ENCODE measurements around the gene CTIF. TPM values are rescaled to one million over a fixed set of nuclear protein-coding genes. Genes with fewer than 3 reads are reported as not detected.

Gene CTIF
- total RNA-seq, 1 donor from 2014 or later, result 84.3 TPM

DNA sequence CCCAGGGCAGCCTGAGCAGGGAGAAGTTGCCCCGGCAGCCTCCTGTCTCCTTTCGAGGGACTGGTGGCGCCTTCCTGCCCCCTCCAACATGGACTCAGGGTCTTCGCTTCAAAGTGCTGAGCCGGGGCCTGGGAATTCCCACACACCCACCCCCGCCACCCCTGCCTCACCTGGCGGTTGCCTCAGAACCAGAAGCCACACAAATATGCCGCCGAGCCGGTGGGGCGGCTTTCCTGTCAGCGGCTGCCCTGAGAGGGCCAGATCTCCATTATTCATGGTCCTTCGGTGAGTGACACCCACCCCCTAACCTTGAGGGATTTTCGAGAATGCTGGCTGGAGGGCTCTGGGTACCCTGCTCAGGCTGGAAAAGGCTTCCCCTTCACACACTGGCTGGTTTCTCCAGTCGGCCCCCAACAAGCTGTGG is 340.2 kb downstream of the CTIF start:
- DNase-seq (ENCODE audit: low spot score), result peak; percentile 66
- intact Hi-C loops (cut with DNase I), result no loop called here

DNA sequence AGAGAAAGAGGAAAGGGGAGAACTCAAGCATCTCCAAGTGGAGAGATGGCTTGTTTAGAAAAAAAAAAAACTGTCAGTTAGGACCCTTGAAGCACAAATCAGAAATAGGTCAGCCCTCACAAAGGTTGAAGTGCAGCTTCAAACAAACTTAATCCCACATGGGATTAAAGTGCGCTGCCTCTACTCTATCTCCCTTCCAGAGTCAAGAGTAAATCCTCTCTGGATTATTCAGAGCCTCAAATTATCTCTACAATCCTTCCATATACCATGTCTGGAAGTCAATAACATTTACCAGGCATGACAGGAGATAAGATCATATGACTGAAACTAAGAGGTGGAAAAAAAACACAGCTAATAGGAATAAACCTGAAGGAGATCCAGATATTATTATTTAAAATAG is 342.1 kb downstream of the CTIF start:
- intact Hi-C loops (cut with DNase I), result no loop called here
- no peak for DNase-seq (ENCODE audit: low spot score)

- peak; percentile 49 for DNase-seq (ENCODE audit: low spot score)
- intact Hi-C loops (cut with DNase I), result no loop called here
These were observed 343.5 kb downstream of the CTIF start for GRCh38 chr18:48882379-48882778.

DNA sequence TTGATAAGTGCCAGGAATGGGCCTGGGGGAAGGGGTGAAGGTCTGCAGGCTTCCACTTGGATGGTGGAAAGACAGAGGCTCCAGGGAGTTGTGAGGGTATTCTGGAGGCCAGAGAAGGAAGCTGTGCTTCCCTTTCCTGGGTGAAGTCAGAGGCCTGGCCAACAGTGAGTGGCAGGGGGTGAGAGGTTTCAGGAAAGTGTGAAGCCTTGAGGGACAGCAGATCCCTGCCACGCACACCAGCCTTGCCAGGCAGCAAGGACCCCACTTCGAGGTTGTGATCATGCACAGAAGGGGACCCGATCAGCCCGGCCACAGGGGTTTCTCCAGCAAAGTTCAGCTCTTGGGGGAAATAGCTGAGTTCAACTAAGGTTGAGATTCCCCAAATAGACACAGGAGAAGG is 345.5 kb downstream of the CTIF start:
- DNase-seq (ENCODE audit: low spot score), result peak; percentile 51
- intact Hi-C loops (cut with DNase I), result no loop called here

DNA sequence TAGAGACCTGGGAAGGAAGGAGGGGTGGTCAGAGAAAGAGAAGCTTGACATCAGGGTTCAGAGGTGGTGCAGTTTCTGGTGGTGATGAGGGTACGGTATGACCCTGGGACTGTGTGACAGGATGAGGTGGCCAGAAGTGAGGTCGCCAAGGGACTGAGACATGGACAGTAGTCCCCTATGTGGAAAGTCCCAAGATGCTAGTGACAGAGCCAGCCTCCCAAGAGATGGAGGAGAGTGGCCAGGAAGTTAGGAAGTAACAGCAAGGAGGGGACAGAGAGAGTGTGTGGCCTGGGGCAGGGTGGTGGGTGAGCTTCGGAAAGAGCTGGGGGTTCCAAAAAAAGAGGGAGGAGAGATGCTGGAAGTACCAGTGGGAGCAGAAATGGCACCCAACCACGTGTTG is 345.9 kb downstream of the CTIF start:
- intact Hi-C loops (cut with DNase I), result no loop called here
- peak; percentile 36 for DNase-seq (ENCODE audit: low spot score)

DNA sequence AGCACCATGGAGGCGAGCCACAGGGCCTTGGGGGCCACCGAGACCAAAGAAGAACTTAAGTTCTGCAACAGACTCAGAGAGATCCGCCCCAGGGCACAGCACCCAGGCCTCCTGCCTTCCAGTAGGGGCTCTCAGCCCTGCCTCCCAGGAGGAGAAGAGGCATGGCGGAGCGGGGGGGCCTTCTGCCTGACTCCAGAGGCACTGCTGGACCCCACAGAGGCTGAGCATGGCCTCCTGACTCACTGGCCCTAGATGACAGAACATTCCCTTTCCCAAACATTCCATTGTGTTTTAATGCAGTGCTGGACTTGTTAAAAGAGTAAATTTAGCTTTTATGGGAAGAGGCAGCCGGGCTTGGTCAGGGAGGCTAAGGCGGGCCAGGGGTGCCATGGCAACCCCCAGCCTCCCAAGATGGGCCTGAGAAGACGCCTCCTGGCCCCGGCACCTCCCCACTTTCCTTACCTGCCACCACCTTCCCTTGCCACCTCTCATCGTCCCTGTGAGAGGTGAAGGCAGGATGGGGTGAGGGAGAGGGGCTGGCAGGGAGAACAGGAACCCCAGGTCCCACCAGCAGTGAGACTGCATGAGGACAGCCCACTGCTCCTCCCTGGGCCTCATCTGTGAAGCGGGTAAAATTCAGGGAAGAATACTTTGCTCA is 346.6 kb downstream of the CTIF start:
- peak; percentile 41 for DNase-seq (ENCODE audit: low spot score)
- intact Hi-C loops (cut with DNase I), result no loop called here

- intact Hi-C loops (cut with DNase I), result no loop called here
- DNase-seq (ENCODE audit: low spot score), result peak; percentile 41
These were observed 347.1 kb downstream of the CTIF start for GRCh38 chr18:48885924-48886400.

DNA sequence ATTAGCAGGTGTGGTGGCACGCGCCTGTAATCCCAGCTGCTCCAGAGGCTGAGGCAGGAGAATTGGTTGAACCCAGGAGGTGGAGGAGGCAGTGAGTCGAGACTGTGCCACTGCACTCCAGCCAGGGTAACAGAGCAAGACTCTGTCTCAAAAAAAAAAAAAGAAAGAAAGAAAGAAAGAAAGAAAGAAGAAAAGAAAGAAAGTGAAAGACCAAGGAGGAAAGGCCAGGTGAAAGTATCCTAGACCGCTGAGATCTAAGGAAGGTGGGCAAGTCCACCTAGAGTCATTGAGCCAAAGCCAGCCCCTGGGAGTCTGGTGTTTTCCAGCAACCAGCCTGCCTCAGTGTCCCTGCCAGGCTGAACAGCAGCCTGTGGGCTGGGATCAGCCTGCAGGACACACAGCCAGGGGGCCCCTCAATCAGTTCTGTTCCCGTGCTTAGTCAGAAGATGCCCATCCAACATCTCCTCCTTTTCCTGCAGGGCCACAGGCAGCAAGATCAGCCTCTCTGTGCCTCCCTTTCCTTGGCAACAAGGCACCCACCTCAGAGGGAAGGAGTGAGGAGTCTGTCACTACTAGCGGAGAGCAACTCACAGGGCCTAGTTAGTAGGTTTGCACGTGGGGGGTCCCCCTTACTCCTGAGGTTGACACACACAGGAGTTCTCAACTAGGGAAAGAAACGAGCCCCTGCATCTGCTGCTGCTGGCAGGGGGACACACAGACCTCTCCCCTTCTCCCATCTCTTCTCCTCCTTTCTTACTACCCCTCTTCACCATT is 347.9 kb downstream of the CTIF start:
- peak; percentile 63 for DNase-seq (ENCODE audit: low spot score)
- intact Hi-C loops (cut with DNase I), result no loop called here

DNA sequence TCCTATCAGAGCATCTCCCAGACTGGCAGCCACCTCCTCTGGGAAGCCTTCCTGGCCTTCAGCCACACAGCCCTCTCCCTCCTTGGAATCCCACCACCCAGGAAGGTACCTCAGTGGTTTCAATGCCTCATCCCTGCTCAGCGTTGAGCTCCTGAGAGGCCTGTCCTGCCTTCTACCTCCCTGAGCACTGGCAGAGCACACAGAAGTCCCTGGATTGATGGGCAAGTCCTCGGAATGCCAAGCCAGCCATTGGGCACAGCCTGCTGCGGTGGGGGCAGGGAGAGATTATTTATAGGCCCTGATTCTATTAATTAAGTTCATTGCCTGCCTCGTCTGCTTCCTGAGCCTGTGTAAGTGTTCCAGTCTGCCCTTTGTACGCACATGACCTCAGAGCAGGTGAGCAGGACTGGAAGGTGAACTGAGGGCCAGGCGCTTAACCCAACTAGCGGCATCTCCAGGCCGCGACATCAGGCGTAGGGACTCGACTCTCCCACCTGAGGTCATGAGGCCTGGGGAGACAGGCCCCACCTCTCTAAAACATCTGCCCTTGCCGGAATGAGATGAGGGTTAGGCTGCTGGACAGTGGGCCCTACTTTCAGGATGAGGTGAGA is 348.6 kb downstream of the CTIF start:
- DNase-seq (ENCODE audit: low spot score), result peak; percentile 49
- intact Hi-C loops (cut with DNase I), result no loop called here

- intact Hi-C loops (cut with DNase I), result no loop called here
- DNase-seq (ENCODE audit: low spot score), result peak; percentile 64
These were observed 349.3 kb downstream of the CTIF start for GRCh38 chr18:48887905-48888772.

GRCh38 chr18:48888773-48889080 is 349.9 kb downstream of the CTIF start:
- intact Hi-C loops (cut with DNase I), result no loop called here
- peak; percentile 31 for DNase-seq (ENCODE audit: low spot score)

GRCh38 chr18:48889115-48889941 is 350.5 kb downstream of the CTIF start:
- intact Hi-C loops (cut with DNase I), result no loop called here
- peak; percentile 81 for DNase-seq (ENCODE audit: low spot score)

GRCh38 chr18:48889981-48890762 is 351.3 kb downstream of the CTIF start:
- intact Hi-C loops (cut with DNase I), result no loop called here
- peak; percentile 54 for DNase-seq (ENCODE audit: low spot score)

GRCh38 chr18:48891721-48892120 is 352.9 kb downstream of the CTIF start:
- intact Hi-C loops (cut with DNase I), result no loop called here
- DNase-seq (ENCODE audit: low spot score), result peak; percentile 41

DNA sequence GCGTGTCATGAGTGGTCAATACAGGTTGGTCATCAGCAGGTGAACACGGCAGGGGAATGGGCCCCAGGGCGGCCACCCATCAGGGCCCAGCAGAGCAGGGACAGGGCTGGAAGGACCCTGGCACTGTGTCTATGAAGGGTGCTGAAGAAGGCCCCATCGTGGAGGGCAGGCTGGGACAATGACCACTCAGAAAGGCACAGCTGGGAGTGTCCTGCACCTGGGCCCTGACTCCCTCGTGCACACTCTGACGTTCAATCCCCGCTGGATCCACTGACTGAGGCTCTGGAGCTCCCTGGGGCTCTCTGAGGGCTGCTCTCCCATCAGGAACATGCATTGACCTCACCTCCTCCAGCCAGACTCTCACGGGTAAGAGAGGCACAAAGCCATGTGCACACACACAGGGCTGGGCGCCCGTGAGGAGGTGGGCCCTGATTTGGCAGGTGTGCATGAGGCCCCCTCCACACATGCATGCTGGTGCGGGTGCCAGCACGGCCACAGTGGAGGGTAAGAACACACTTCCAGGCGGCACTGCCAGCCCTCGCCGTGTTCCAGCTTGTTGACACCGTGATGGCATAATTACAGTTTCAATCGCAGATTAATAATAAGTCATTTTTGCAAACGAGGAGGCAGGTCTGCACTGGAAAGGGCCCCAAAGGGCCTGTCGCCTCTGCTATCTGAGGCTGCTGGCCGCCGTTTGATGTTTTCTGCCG is 353.5 kb downstream of the CTIF start:
- intact Hi-C loops (cut with DNase I), result no loop called here
- peak; percentile 53 for DNase-seq (ENCODE audit: low spot score)

DNA sequence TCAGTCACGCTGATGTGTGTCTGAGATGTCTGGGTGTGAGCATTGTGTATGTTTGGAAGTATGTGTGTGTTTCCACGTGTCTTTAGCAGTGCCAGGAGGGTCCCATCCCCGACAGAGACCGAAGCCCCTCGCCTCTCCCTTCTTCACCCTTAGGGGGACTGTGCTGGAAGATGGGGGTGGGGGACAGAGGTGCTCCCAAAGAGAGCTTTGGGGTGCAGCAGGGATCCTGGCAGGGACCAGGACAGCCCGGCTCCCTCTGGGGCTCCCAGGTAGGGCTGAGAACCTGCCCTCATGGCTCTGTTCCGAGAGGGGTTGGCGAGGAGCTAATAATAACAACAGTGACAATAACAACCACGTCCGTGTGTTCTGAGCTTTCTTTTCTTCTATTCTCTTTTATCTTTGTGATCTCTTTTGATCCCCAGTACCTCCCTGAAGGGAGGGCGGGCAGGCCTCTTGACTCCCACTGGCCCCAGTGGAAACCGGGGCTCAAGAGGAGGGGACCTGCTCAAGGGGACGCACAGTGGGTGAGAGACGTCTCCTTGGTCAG is 354.3 kb downstream of the CTIF start:
- intact Hi-C loops (cut with DNase I), result no loop called here
- DNase-seq (ENCODE audit: low spot score), result peak; percentile 49

Data from cardiac septum (tissue), 1 donor.